Measurements from ENCODE around the gene CCDC15.
A peak's percentile ranks its signal among the peaks of the same experiment; 100 is the strongest.

The CCDC15 gene

DNA sequence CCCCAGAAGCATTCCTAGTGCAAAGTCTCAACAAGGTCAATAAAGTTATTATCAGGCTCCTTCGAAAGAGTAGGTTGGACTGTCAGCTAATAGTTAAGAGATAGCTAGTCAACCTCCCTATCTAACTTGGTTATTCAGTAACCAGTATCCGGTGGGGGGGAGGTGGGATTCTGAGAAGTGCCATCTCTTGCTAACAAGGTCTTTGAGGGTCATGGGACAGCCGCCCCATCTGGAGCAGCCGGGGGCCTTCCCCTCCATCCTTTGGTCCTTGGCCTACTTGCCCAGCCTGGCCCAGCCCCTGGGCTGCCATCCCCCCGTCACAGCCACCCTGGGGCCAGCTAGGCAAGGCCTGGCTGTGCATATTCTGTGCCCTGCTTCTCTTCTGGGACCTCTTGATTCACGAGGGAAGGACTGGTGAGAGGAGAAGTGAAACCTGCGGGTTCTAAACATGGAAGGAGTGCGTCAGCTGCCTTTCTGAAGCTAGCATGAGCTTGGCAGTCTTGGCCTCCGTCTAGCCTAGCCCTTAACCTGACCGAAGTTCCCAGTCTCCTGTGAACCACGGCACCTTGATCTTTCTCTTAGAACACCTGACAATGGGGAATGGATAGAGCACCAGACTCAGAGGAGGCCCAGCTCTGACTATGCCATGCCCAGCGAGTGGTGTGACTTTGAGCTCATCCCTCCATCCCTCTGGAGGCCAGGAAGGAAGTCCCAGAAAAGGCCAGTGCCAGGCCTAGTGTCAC, 118.4 kb downstream of the CCDC15 start:
- peak overlapping the region; percentile 30; the same call in 1 of the 2 replicates for H3K4me3 ChIP-seq (ENCODE audit: low read length)
- no peak for TF ChIP-seq ZNF274 (IDR thresholded peaks at IDR 0.05; ENCODE audit: low read depth, low read length)

DNA sequence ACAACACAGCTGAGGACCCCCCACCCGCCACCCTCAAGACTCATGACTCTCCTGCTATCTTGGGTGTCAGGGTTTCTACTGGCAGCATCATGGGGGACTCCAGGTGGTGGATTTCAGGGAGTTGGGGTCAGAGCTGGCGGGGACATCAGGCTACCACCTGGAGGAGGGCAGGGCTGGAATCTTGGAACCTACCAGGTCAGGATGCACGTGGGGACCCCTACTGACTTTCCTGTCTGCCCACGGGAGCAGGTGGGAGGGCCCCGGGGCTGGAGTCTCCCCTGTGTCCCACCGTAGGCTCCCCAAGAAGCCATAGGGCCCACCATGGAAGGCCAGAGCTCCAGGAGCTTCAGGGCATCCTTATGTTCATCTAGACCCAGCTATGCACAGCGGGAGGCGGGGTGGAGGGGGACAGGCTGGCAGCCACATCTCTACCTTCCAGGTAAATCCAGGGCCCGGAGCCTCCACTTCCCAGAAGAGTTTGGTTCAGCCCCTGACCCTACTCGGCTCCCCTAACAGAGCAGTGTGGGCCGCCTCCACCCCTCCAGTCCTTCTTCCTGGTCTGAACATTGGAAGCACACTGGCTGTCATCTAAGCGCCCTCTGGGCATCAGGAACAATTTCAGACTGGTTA, 119.1 kb downstream of the CCDC15 start:
- no peak overlapping the region; the same call in 1 of the 2 replicates for H3K4me3 ChIP-seq (ENCODE audit: low read length)
- TF ChIP-seq ZNF274 (IDR thresholded peaks at IDR 0.05; ENCODE audit: low read depth, low read length): no peak

DNA sequence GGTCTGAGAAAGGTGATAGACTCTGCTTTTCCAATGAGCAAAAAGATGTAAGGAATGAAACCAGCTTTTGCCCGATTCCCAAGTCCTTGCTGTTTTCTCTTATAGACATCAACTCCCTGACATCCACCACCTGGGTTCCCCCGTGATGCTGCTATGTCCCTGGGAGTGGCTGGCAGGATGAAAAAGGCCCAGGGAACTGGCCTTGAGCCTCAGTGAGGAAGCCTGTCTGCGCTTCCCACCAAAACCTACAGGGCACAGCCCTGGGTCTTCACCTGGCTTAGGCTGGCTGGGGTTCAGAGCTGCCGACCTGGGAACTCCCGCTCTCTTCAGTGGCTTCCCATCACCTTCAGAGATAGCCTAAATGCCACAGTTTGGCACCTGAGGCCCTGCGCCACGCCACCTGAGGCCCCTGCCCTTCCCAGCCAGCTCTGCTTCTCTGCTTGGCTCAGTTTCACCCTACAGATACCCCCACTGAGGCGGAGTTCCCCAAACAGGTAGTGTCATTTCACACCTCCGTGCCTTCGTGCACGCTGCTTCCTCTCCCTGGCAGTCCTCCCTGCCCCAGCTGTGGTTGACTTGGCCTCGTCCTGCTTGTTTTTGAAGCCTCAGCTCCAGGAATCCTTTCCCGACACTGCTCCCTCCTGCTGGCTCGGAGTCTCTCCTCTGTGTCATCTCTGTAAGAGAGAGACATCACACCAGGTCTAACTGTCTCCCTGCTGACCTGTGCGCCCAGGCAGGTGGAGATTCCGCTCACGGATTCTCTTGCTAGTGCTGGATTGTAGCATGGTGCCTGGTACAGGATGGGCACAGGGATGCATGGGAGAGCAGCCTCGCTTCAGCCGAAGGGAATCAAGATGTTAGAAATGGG, 119.8 kb downstream of the CCDC15 start:
- no peak overlapping the region for H3K4me3 ChIP-seq (ENCODE audit: low read length)
- TF ChIP-seq ZNF274 (IDR thresholded peaks at IDR 0.05; ENCODE audit: low read depth, low read length): no peak

DNA sequence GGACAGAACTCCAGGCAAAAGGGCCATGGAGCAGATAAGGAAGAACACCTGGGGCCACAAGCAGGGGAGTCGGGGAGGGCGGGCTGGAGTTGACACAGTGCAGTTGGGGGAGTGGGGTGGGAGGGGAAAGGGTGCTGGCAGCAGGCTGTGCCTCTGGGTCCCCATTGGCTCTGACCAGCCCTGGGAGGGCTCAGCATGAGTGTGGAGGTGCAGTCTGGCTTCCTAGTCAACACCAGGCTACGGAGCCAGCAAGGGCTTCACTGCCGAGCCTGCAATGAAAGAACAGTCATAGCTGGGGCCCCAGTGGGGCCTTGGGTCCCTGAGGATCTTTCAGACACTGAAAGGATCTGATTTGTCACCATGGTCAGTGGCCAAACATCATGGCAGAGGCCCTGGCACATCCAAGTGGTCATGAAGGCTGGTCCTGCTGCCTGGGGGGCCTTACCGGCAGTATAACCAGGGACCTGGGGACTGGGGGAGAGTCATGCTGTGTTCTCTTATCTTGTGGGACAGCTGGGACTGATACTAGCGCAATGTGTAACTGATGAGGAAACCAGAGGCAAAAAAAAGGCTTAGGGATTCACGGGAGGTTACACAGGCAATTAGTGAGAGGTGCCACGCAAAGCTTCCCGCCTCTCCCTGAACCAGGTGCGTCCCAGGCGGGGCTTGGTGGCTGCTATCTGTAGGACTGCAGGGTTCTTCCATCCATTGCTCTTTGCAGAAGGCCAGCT, 120.7 kb downstream of the CCDC15 start:
- H3K4me3 ChIP-seq (ENCODE audit: low read length): no peak overlapping the region
- no peak for TF ChIP-seq ZNF274 (IDR thresholded peaks at IDR 0.05; ENCODE audit: low read depth, low read length)

DNA sequence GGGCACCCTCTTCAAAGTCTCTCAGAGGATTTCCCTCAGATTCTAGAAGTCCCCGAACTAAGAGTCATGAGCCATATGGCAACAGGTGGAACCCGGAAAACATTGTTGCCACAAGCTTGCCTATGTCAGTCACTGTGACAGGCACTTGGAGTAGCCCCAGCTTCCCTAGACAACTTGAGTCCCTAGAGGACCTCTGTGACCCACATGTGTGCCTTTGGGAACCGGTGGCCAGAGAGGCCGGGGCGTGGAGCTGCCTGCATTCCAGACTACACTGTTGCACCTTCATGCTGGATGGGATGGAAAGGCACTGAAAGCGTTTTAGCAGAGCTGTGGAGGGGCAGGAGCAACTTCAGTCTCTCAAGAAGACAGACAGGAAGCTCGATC, 121.2 kb downstream of the CCDC15 start:
- no peak overlapping the region for H3K4me3 ChIP-seq (ENCODE audit: low read length)
- TF ChIP-seq ZNF274 (IDR thresholded peaks at IDR 0.05; ENCODE audit: low read depth, low read length): no peak

DNA sequence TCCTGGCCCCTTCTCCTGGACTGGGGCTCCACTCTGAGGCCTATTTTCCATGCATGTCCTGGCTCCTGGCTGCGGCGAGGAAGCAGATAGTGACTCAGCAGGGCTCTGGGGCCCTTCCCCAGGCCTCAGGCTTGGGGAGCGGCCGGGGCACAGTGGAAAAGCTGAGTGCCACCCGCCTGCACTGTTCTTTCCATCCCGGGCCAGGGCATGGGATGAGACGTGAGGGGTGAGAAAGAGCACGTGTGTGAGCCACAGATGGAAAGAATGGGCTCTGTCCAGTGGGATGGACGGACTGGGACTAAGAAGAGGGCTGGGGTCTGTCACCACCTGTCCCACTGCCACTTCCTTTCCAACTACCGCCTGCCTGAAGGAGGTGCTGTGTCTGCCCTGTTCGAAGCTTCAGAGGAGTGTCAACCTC, 121.9 kb downstream of the CCDC15 start:
- TF ChIP-seq ZNF274 (IDR thresholded peaks at IDR 0.05; ENCODE audit: low read depth, low read length): no peak
- H3K4me3 ChIP-seq (ENCODE audit: low read length): no peak overlapping the region

DNA sequence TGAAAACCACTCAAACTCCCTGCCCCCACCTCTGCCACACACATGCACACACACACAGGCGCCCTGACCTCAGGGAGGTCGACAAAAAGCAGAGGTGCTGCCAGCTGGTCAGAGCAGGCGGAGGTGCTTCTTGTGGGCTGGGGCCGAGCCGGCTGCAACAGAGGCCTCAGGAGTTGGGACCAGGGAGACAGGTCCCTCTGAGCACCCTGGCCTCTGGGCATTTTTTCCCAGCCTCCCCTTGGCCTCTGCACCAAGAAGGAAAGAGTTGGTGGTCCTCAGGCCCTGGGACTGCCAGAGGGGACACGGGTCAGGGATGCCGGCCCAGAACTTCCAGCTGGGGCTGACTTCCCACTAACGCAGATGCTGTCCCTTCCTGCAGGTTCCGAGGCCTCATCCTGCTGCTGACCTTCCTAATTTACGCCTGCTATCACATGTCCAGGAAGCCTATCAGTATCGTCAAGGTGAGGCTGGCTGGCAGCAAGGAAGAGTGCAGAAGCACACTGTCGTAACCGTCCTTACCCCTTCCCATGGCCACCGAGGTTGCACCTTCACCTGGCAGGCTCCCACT, 122.5 kb downstream of the CCDC15 start:
- H3K4me3 ChIP-seq (ENCODE audit: low read length): no peak overlapping the region
- TF ChIP-seq ZNF274 (IDR thresholded peaks at IDR 0.05; ENCODE audit: low read depth, low read length): no peak

DNA sequence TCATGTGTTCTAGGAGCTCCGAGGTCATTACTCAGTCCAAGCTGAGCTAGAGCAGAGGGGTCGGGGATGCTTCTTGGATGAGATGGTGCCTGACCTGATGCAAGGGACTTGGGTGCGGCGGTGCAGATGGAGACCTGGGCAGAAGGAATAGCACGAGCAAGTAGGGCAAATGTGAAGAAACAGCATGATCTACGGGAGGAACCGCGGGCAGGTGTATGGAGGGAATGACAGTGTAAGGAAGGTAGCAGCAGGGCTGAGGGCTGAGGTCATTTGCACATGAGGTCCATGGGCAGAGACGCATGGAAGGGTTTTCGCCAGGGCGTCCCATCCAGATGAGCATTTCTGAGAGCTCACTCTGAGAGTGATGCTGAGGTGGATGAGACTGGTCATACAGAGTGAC, 124.0 kb downstream of the CCDC15 start:
- TF ChIP-seq ZNF274 (IDR thresholded peaks at IDR 0.05; ENCODE audit: low read depth, low read length): no peak
- H3K4me3 ChIP-seq (ENCODE audit: low read length): no peak overlapping the region

DNA sequence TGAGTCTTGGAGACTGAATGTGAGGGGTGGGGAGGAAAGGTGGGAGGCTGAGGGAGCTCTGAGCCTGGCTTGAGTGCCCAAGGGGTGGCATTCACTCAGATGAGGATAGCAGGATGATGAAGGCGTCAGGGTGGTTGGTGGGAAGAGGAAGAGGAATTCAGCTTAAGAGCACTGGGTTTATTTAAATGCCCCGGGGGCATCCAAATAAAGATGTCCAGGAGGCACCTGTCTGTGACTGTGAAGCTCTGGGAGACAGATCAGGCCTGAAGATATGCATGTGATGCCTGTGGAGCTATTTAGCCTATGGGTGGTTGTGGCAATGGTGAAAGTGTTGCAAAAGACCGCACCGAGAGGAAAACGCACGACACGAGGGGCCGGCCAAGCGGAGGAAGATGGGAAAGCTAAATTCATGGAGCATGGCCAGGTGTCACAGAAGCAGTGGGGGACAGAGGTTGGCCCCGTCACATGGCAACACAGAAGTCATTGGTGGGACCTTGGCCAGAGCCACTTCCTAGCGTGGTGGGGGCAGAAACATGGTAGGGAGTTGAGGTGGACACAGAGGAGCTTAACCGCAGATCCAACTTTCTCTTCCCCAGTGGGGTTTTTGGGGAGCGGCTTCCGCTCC, 124.6 kb downstream of the CCDC15 start:
- no peak for TF ChIP-seq ZNF274 (IDR thresholded peaks at IDR 0.05; ENCODE audit: low read depth, low read length)
- no peak overlapping the region for H3K4me3 ChIP-seq (ENCODE audit: low read length)

DNA sequence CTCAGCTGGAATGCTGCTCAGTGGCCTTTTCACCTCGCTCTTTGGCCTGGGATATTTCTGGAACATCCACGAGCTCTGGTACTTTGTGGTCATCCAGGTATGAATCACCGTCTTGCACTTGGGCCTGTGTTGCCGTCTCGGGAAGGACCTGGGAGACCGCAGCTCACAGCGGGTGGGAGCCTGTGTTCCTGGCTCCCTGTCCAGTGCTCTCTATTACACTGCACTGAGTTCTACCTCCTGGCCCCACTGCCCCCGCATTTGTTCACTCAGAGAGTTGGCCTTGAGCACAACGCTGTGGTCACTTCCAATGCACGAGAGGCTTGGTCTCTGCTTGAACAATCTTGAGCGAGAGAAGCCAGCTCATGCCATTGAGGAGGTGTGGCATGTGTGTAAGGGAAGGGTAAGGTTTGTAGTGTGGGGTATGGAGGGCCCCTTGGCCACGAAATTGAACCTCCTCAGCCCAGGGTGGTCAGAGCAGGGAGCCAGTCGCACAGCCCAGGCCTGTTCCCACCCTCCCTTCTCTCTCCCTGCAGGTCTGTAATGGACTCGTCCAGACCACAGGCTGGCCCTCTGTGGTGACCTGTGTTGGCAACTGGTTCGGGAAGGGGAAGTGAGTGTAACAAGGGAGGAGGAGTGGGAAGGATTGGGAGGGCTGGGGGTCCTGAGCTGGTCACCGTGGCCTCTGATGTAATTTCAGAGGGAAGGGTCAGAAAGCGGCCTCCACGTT, 125.3 kb downstream of the CCDC15 start:
- no peak overlapping the region for H3K4me3 ChIP-seq (ENCODE audit: low read length)
- TF ChIP-seq ZNF274 (IDR thresholded peaks at IDR 0.05; ENCODE audit: low read depth, low read length): no peak

DNA sequence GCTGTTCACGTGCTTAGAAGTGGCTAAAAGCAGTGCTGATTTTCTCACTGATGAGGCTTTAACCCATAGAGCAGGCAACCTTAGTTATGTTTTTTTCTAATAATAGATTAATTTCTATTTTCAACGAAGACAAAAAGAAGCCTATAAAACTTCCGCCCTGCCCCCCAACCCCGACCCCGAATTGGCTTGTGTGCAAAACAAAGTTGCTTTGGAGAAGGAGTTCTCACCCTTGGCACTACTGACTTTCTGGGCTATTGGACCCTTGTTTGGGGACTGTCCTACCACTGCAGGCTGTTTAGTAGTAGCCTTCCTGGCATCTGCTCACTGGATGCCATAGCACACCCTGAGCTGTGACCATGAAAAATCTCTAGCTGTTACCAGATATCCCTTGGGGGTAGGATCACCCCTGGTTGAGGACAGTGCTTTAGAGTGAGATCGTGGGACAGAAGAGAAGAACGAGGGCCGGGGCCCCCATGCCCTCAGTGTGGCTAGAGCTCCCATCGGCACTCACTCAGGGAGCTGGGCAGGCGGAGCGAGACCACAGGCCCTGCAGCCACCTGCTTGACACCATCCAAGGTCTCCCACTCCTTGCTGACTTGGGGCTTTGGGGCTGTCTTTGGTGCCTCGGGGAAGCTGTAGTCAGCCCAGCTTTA, 126.0 kb downstream of the CCDC15 start:
- no peak for TF ChIP-seq ZNF274 (IDR thresholded peaks at IDR 0.05; ENCODE audit: low read depth, low read length)
- no peak overlapping the region for H3K4me3 ChIP-seq (ENCODE audit: low read length)

DNA sequence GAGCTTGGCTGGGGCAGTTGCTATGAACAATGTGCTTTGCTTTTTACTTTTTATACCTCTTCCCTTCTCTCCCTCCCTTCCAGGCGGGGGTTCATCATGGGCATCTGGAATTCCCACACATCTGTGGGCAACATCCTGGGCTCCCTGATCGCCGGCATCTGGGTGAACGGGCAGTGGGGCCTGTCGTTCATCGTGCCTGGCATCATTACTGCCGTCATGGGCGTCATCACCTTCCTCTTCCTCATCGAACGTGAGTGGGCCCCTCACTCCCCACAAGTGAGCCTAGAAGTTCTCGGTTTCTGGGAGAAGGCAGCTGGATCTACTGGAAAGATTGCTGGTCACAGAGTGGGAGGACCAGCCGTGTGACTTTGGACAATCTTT, 126.5 kb downstream of the CCDC15 start:
- no peak overlapping the region for H3K4me3 ChIP-seq (ENCODE audit: low read length)
- no peak for TF ChIP-seq ZNF274 (IDR thresholded peaks at IDR 0.05; ENCODE audit: low read depth, low read length)
